ENCODE data around the gene PLXNA4. TPM values are rescaled to one million over a fixed set of nuclear protein-coding genes. Genes with fewer than 3 reads are reported as not detected.

The PLXNA4 gene
- total and polyA plus RNA-seq, 11 donors, result 1.8 to 22.1 (median 10.5) TPM

- TF ChIP-seq CTCF (IDR thresholded peaks at IDR 0.05) (no peak), POLR2A (IDR thresholded peaks at IDR 0.05) (no peak)
- WGBS, 4 donors, result 89 to 95% (median 91%) methylated on average over 5 of the region's 5 CpGs
- intact Hi-C loops (cut with DNase I), result no loop called here
These were observed 10.8 kb downstream of the PLXNA4 start for GRCh38 chr7:132565441-132565840.

GRCh38 chr7:132564849-132565248, 11.4 kb downstream of the PLXNA4 start:
- ATAC-seq (no peak), DNase-seq (no peak)
- Histone ChIP-seq H3K27me3 (peaks cover 0 to 13% (median 0%) of the 10 kb centered on the region in 9 donors), H3K36me3 (no peaks in the 10 kb centered on the region), H3K4me1 (peaks cover 0 to 2% (median 0%) of the 10 kb centered on the region in 12 donors), H3K27ac (no peak overlapping the region), H3K9me3 (no peaks in the 10 kb centered on the region), H3K4me3 (no peak overlapping the region)
- intact Hi-C loops (cut with DNase I), result no loop called here
- WGBS, 4 donors, result 88 to 94% (median 90%) methylated on average over 8 of the region's 8 CpGs
- TF ChIP-seq CTCF (IDR thresholded peaks at IDR 0.05) (no peak), POLR2A (IDR thresholded peaks at IDR 0.05) (no peak)

More at GRCh38 chr7:132565441-132565840, 10.8 kb downstream of the PLXNA4 start:
- ATAC-seq (no peak), DNase-seq (no peak)
- Histone ChIP-seq H3K4me3 (no peak overlapping the region), H3K36me3 (no peaks in the 10 kb centered on the region), H3K9me3 (no peaks in the 10 kb centered on the region), H3K4me1 (peaks cover 0 to 2% (median 0%) of the 10 kb centered on the region in 12 donors), H3K27ac (no peak overlapping the region), H3K27me3 (peaks cover 0 to 13% (median 0%) of the 10 kb centered on the region in 9 donors)

GRCh38 chr7:132564090-132564489, 12.2 kb downstream of the PLXNA4 start:
- no peak overlapping the region for H3K27ac ChIP-seq
- H3K36me3 ChIP-seq, result no peaks in the 10 kb centered on the region
- ATAC-seq (no peak), DNase-seq (no peak)
- peaks cover 0 to 2% (median 0%) of the 10 kb centered on the region in 12 donors for H3K4me1 ChIP-seq
- intact Hi-C loops (cut with DNase I), result no loop called here
- H3K9me3 ChIP-seq, result no peaks in the 10 kb centered on the region
- peaks cover 0 to 13% (median 0%) of the 10 kb centered on the region in 9 donors for H3K27me3 ChIP-seq
- 76 to 81% (median 77%) methylated on average over 1 of the region's 1 CpG for WGBS, 4 donors
- TF ChIP-seq CTCF (IDR thresholded peaks at IDR 0.05) (no peak), POLR2A (IDR thresholded peaks at IDR 0.05) (no peak)
- no peak overlapping the region for H3K4me3 ChIP-seq

GRCh38 chr7:132562690-132563089, 13.6 kb downstream of the PLXNA4 start:
- Histone ChIP-seq H3K36me3 (no peaks in the 10 kb centered on the region), H3K27me3 (peaks cover 0 to 13% (median 0%) of the 10 kb centered on the region in 9 donors), H3K4me3 (no peak overlapping the region), H3K4me1 (no peaks in the 10 kb centered on the region), H3K9me3 (no peaks in the 10 kb centered on the region), H3K27ac (no peak overlapping the region)
- WGBS, 4 donors, result 74 to 81% (median 77%) methylated on average over 1 of the region's 1 CpG
- no peak for TF ChIP-seq CTCF (IDR thresholded peaks at IDR 0.05)
- no peak for TF ChIP-seq POLR2A (IDR thresholded peaks at IDR 0.05)
- DNase-seq (no peak), ATAC-seq (no peak)
- intact Hi-C loops (cut with DNase I), result no loop called here
